ENCODE measurements around the gene NFASC.

Gene NFASC

DNA sequence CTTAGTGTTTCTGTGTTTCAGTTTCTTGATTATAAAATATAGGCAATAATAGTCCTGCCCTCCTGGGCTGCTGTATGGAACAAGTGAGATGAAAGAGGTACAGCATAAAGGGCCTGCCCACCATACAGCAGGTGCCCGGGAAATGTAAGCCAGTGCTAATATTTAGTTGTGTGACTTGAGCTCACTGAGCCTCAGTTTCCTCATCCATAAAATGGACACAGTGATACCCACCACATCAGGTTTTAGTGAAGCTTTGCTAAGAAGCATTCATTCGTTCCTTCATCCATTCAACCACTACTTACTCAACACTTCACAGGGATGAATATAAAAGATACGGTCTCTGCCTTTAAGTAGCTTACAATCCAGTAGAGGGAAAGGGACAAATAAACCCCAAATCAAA is 192.2 kb downstream of the NFASC start:
- DNase-seq (ENCODE audit: low spot score): no peak

DNA sequence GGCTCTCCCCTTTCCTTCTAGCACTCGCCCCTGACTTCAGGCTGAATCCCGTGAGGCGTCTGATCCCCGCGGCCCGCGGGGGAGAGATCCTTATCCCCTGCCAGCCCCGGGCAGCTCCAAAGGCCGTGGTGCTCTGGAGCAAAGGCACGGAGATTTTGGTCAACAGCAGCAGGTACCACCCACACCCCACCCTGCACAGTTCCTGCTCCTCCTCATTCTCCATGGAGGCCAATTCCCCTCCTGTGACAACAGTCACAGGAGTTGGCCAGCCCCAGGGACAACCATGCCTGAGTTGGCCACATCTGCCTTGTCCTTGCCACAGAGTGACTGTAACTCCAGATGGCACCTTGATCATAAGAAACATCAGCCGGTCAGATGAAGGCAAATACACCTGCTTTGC is 193.6 kb downstream of the NFASC start:
- no peak for DNase-seq (ENCODE audit: low spot score)

DNA sequence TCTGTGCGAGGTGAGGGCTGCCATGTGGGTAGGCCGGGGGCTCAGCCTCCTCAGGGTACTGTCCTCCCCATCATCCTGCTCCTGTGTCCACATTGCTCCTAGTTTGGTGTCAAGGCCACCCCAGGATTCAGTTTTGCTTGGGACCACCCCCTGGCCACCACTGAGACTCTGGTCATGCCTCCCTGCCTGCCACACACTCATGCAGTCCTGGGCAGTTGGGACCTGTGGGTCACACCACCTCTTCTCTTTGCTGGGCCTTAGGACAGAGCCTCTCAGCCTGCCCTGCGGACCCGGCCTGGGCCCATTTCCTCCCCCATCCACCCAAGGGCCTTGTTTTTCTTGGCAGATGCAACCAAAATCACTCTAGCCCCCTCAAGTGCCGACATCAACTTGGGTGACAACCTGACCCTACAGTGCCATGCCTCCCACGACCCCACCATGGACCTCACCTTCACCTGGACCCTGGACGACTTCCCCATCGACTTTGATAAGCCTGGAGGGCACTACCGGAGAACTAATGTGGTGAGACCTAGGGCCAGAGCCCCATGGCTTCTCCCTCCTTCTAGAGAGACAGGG is 194.2 kb downstream of the NFASC start:
- no peak for DNase-seq (ENCODE audit: low spot score)

DNA sequence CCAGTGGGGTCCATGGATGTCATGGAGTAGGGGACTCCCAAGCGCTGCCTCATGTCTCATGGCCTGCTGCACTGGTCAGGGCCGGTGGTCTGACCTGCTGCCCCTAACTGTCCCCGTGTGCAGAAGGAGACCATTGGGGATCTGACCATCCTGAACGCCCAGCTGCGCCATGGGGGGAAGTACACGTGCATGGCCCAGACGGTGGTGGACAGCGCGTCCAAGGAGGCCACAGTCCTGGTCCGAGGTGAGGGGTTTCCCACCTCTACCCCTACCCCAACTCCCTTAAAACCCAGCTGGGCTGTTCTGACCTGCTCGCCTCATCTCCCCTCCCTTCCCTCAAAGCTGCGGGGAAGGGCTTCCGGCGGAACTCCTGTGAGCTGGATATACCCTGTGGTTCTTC is 195.0 kb downstream of the NFASC start:
- no peak for DNase-seq (ENCODE audit: low spot score)

DNA sequence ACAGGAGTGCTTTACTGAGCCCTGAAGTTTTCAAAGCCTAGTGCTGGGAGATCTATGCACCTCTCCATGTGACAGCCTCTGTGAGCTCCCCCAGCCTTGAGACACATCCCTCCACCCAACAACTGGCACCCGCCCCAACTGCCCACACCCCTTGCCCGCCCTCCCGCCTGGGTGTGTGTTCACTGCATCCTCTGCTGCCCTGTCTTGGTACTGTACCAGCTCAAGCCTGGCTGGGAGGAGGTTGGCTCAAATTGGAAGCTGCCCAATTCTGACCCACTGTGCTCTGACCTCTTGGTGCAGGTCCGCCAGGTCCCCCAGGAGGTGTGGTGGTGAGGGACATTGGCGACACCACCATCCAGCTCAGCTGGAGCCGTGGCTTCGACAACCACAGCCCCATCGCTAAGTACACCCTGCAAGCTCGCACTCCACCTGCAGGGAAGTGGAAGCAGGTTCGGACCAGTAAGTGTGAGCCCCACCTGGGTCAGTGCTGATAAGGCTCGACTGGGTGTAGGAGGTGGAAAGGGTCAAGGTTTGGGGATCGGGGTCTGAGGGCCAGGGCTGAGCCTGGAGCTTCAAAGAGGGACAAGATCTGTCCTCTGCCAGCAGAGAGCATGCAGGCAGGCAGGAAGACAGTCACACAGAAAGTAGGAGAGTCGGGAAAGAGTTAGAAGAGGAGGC is 195.6 kb downstream of the NFASC start:
- peak; percentile 76 for DNase-seq (ENCODE audit: low spot score)

DNA sequence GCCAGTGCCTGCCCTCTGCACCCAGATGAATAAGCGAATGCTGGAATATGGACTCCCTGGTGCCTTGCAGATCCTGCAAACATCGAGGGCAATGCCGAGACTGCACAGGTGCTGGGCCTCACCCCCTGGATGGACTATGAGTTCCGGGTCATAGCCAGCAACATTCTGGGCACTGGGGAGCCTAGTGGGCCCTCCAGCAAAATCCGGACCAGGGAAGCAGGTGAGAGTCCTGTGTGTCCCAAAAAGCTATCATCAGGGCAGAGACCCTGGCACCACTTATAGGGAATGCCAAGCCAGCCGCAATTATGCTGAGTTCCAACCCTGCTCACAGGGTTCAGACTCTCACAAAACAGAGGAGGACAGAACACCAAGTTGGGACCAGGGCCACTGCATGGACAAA is 196.4 kb downstream of the NFASC start:
- DNase-seq (ENCODE audit: low spot score): no peak

DNA sequence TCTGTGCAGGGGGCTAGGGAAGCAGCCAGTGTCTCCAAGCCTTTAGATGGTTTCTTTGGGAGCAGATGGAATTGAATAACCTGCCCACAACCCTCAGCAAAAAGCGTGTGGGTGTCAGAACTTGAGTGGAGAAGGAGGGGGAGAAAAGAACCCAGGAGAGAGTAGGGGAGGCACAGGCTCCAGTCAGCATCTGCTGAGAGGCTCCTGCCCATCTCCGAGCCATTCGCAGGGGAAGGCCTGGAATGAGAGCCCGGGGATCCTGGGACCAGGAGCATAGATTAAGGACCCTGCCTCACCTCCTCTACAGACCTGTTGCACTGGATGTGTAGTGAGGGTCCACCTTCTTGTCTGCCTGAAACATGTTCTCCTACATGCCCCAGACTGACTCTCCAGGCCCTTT is 197.3 kb downstream of the NFASC start:
- DNase-seq (ENCODE audit: low spot score): no peak

DNA sequence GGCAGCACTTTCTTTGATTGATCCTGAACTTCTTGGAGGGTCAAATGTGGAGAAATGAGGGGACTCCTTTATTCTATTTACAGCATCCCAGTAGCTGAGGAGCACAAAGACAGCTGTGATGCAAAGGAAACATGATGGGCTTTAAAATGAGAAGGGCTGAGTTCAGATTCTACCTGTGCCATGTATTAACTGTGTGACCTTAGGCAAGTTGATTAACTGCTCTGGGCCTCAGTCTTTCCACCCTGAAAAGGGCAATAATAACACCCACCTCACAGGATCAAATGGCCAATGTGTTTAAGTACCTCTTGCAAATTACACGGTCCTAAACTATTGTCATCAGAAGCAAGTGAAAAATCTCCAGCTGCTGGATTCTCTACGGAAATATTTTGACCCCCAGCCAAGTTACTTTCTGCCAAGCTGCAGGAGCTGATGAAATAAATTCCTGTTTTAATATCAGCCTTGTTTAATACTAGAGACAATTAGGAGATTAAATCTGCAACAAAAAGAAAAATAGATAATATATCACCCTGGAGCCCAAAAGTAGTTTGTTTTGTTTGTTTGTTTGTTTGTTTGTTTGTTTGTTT is 197.9 kb downstream of the NFASC start:
- no peak for DNase-seq (ENCODE audit: low spot score)

DNA sequence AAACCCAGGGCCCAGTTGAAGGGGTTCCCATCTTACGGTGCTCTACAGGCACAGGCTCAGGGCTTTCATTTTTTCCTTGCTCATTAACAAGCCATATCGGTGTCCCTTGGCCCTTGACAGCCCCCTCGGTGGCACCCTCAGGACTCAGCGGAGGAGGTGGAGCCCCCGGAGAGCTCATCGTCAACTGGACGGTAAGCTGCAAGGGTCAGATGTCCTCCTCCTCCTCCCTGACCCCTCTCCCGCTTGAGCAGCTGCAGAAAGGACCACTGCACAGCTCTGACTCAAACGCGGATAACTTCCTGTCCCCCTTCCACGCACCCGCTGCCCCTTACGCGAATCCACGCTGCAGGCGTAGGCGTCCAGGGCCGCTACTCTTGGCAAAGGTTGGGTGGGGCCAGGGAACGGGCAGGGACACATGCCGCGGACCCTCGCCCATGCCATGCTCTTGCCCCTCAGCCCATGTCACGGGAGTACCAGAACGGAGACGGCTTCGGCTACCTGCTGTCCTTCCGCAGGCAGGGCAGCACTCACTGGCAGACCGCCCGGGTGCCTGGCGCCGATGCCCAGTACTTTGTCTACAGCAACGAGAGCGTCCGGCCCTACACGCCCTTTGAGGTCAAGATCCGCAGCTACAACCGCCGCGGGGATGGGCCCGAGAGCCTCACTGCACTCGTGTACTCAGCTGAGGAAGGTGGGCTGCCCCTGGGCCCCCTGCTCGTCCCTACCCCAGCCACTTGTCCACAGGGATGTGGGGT is 198.9 kb downstream of the NFASC start:
- no peak for DNase-seq (ENCODE audit: low spot score)

DNA sequence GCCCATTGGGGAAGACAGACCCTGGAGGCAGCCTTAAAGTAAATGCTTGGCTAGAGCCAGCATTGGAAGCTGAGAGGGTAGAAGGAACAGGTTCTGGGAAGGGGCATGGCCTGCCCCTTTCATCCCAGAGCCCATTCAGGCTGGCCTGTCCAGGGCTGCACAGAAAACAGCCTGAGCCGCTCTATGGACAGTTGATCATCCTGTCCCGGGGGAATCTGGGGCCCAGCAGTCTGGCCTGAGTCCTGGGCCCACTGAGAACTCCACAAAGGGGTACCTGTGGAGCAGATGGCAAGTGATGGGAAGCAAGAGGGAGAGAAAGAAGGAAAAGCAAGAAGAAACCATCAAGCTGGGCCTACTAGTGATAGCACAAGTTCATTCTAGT is 200.4 kb downstream of the NFASC start:
- no peak for DNase-seq (ENCODE audit: low spot score)

DNA sequence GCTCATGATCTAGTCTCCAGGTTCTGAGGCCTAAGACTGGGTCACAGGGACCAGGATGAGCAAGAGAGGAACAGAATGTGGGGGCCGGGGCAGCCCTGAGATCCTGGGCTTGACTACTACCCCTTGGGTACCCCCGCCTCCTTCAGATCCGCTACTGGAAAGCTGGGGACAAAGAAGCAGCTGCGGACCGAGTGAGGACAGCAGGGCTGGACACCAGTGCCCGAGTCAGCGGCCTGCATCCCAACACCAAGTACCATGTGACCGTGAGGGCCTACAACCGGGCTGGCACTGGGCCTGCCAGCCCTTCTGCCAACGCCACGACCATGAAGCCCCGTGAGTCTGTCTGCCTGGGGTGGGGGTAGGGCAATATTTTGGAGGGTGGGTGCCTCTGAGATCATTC is 201.1 kb downstream of the NFASC start:
- DNase-seq (ENCODE audit: low spot score): no peak

DNA sequence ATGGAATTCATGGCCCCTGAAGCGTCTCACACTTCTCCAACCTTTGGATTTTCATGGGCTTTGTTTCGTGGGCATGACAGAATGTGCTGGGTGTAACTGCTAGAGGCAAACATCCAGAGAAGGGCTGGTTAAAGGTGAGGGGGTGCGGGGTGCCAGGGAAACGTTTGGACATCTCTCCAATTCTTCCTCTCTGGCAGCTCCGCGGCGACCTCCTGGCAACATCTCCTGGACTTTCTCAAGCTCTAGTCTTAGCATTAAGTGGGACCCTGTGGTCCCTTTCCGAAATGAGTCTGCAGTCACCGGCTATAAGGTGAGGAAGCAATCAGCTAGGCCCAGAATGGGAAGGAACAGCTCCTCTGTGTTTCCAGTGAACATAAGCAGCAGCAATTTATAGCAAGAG is 201.6 kb downstream of the NFASC start:
- DNase-seq (ENCODE audit: low spot score): no peak

Measured in iPS-NIHi11 (cell line).